GM19324 (cell line): ENCODE results near the gene MED25.

Experiments
- ATAC-seq: cut with Tn5 transposase; IDR thresholded peaks from one replicate; pipeline ENCODE4 v1.9.1; 2021; ENCODE audit warnings: mild to moderate bottlenecking, moderate library complexity; ENCODE audit not compliant: unreplicated experiment, low FRiP score

Gene MED25

GRCh38 chr19:49817964-49818648 lies at the start of gene MED25:
TSS of gene MED25 (plus strand) at chr19:49818289. CDS start at chr19:49818342, 53 bp downstream.
- ATAC-seq: peak; percentile 83

DNA sequence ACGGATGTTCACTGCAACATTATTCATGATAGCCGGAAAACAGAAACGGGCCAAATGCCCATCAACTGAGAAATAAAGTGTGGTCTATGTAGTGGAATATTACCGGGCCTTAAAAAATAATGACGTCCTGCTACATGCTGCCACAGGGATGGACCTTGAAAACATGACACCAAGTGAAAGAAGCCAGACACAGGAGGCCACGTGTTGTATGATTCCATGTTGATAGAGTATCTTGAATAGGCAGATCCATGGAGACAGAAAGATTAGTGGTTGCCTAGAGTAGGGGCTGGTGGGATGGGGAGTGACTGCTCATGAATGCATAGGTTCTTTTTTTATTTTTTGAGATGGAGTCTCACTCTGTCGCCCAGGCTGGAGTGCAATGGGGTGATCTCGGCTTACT lies 47.6 kb upstream of the MED25 start:
- no peak for ATAC-seq

- ATAC-seq: no peak
Observed at GRCh38 chr19:49771674-49772139, 46.4 kb upstream of the MED25 start.

- no peak for ATAC-seq
Observed at GRCh38 chr19:49772850-49773432, 45.1 kb upstream of the MED25 start.

- no peak for ATAC-seq
Observed at GRCh38 chr19:49773663-49774350, 44.3 kb upstream of the MED25 start.

- no peak for ATAC-seq
Observed at GRCh38 chr19:49774969-49775368, 43.1 kb upstream of the MED25 start.

- no peak for ATAC-seq
Observed at GRCh38 chr19:49775742-49776370, 42.2 kb upstream of the MED25 start.

DNA sequence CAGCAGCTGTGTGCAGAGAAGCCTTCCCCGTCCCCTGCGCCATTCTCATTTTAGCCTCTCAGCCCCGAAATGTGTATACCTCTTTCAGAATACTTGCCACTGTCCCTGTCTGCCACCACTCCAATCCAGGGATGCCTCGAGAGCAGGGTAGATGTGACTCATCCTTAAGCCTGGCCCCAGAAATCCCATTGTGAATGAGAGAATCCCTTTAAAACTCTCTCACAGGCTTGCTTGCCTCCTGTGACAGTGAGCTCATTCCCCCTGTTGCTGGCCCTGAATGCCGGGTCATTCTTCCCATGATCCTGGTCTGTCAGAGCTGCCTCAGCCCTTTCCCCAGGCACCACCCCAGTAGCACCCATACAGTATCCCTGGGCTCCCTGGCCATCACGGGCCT lies 41.7 kb upstream of the MED25 start:
- no peak for ATAC-seq

GRCh38 chr19:49779731-49780555 lies 38.1 kb upstream of the MED25 start:
- ATAC-seq: no peak

- ATAC-seq: no peak
Observed at GRCh38 chr19:49780861-49781260, 37.2 kb upstream of the MED25 start.

GRCh38 chr19:49781394-49781793 lies 36.7 kb upstream of the MED25 start:
- no peak for ATAC-seq

GRCh38 chr19:49782515-49782914 lies 35.6 kb upstream of the MED25 start:
- ATAC-seq: no peak

- no peak for ATAC-seq
Observed at GRCh38 chr19:49786376-49786820, 31.7 kb upstream of the MED25 start.

DNA sequence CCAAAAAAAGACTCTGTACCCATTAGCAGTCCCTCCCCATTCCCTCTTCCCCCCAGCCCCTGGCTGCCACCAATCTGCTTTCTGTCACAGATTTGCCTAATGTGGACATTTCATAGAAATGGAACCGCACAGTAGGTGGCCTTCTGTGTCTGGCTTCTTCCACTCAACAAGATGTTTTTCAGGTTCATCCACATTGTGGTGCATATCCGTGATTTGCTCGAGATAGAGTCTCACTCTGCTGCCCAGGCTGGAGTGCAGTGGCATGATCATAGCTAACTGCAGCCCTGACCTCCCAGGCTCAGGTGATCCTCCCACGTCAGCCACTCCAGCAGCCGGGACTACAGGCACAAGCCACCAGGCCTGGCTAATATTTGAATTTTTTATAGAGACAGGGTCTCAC lies 30.3 kb upstream of the MED25 start:
- ATAC-seq: no peak

- ATAC-seq: no peak
Observed at GRCh38 chr19:49788857-49789256, 29.2 kb upstream of the MED25 start.

GRCh38 chr19:49790866-49791265 lies 27.2 kb upstream of the MED25 start:
- no peak for ATAC-seq

DNA sequence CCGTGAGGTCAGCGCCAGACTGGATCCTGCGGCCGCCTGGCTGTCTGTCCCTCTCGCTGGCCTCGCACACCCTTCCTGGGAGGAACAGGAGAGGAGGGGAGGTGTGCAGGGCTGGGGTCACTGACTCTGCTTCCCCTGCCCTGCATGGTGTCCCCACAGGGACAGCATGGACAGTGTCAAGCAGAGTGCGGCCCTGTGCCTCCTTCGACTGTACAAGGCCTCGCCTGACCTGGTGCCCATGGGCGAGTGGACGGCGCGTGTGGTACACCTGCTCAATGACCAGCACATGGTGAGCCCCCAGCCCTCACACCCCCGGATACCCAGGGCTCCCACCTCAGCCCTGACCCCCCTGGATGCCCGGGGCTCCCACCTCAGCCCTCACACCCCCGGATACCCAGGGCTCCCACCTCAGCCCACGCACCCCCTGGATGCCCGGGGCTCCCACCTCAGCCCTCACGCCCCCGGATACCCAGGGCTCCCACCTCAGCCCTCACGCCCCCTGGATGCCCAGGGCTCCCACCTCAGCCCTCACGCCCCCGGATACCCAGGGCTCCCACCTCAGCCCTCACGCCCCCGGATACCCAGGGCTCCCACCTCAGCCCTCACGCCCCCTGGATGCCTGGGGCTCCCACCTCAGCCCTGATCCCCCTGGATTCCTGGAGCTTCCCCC lies 26.2 kb upstream of the MED25 start:
- ATAC-seq: no peak

GRCh38 chr19:49792829-49793560 lies 25.1 kb upstream of the MED25 start:
- ATAC-seq: no peak

DNA sequence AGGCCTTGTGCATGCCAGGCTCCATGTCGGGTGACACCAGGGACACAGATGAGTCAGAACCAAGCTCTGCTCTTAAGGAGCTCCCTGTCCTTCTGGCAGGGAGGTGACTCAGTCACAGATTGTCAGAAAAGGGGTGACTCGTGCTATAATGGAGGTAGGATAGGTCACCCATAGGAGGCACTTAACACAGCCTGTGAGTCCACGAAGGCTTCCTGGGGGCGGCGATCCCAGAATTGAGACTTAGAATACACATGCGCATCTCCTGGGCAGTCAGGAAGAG lies 24.6 kb upstream of the MED25 start:
- ATAC-seq: no peak
